ENCODE measurements around the gene LRP8.

The LRP8 gene

DNA sequence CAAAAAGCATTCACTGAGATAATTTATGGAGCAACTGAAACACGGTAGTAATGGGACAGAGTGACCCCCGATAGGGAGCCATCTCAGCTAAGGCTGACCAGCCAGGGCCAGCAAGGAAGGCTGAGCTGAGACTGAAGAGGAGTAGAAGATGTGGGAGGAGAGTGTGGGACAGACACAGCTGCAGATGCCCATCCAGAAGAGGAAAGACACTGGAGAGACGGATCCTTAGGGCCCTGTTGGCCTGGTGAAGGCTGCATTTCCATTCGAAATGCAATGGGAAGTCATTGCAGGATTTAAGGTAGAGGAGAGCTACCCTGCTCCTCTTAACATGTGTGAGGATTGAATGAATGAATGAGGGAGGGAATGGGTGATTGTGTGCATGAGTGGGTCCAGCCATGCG, 44.0 kb upstream of the LRP8 start:
- DNase-seq (ENCODE audit: extremely low read depth, low read depth), result no peak
- TF ChIP-seq, protein P1, sequence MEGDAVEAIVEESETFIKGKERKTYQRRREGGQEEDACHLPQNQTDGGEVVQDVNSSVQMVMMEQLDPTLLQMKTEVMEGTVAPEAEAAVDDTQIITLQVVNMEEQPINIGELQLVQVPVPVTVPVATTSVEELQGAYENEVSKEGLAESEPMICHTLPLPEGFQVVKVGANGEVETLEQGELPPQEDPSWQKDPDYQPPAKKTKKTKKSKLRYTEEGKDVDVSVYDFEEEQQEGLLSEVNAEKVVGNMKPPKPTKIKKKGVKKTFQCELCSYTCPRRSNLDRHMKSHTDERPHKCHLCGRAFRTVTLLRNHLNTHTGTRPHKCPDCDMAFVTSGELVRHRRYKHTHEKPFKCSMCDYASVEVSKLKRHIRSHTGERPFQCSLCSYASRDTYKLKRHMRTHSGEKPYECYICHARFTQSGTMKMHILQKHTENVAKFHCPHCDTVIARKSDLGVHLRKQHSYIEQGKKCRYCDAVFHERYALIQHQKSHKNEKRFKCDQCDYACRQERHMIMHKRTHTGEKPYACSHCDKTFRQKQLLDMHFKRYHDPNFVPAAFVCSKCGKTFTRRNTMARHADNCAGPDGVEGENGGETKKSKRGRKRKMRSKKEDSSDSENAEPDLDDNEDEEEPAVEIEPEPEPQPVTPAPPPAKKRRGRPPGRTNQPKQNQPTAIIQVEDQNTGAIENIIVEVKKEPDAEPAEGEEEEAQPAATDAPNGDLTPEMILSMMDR (IDR thresholded peaks at IDR 0.05; ENCODE audit: low read depth, low read length), result no peak

DNA sequence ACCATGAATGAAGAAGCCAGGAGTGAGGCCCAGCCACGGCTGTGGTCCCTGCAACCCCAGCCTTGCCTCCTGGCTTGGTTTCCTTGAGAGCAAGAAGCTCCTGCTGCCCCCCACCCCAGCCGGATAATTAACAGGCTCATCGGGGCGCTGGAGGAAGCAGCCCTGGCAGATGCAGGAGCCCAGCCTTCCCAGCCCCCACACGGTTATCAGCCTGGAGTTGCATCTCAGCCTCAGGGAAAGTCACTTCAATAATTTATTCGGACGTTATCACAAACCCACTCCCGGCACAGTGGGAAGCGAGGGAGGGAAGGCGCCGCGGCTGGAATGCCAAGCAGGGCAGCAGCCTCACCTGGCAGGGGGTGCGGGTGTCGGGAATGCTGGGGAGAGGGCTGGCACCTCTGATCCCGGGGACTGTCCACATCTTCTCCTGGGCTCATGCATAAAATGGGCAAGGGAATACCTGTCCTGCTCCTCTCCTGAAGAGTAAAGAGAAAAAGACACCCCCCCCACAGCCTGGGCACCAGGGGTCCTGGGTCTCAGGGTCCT, 43.3 kb upstream of the LRP8 start:
- no peak for DNase-seq (ENCODE audit: extremely low read depth, low read depth)
- TF ChIP-seq, protein P1 (IDR thresholded peaks at IDR 0.05; ENCODE audit: low read depth, low read length), result no peak

DNA sequence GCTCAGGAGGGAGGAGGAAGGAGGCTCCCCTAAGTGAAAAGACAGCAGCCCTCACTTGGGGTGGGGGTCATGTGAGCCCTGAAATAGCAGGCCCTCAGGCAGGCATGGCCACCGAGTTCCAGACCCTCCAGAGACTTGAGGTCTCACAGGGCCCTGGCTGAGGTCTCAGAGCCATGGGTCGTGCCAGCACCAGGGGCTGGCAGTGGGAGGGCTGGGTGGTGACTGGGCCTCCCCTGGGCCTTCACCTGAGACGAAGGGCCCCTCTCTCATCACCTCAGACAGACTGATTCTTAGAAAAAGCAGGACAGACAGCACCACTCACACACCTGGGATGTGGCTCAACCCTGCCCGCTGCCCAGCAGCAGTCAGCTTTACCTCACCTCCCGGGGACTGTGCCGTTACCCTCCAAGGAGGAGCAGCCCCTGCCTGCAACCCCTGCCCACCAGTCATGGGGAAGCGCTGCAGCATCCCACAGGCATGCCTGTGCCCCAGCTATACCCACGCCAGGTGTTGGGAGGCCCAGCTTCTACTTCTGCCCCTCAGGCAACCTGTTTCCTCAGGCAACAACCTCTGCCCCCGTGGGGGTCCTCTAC, 42.6 kb upstream of the LRP8 start:
- DNase-seq (ENCODE audit: extremely low read depth, low read depth), result no peak
- TF ChIP-seq, protein P1 (IDR thresholded peaks at IDR 0.05; ENCODE audit: low read depth, low read length), result no peak

DNA sequence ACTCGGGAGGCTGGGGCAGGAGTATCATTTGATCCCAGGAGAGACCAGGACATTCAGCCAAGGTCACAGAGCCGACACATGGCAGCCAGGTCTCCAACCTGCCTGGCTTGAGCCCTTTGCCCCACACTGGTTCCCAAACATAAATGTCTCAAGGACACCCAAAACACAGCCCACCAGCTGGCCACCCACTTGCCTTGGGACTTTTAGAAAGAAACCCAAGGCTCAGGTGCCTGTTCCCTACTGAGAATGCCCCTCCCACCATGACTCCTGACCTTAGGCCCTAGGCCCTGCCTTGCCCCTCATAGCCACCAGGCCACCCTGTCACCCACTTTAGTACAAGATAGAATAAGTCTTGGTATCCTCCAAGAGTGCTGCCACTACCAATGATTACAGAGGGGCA, 41.9 kb upstream of the LRP8 start:
- TF ChIP-seq, protein P1 (IDR thresholded peaks at IDR 0.05; ENCODE audit: low read depth, low read length), result no peak
- no peak for DNase-seq (ENCODE audit: extremely low read depth, low read depth)

DNA sequence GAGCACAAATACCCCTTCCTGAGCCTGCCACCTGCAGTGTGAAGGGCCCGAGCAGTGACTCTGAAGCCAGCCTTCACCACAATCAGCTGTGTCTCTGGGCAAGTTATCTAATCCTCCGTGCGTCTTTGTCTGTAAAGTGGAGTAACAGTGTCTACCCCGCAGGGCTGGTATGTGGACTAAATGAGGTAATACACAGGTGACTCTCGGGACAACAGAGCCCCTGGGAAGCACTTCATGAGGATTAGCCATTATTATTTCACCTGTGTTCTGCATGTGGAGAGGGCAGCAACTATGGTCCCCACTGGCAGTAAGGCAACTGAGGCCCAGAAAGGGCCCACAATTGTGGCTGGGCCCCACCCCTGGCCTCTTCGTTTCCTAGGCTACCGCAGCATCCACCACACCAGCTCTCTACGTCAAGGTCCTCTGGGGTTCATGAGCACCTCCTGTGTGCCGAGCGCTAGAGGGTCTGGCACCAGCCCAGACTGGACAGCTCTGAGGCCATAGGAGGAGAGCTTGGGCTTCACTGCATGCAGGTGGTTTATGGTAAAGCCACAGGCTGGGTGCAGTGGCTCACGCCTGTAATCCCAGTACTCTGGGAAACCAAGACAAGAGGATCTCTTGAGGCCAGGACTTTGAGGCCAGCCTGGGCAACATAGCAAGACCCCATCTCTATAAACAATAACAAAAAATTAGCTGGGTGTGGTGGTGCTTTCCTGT, 41.3 kb upstream of the LRP8 start:
- TF ChIP-seq, protein P1 (IDR thresholded peaks at IDR 0.05; ENCODE audit: low read depth, low read length), result no peak
- no peak for DNase-seq (ENCODE audit: extremely low read depth, low read depth)

DNA sequence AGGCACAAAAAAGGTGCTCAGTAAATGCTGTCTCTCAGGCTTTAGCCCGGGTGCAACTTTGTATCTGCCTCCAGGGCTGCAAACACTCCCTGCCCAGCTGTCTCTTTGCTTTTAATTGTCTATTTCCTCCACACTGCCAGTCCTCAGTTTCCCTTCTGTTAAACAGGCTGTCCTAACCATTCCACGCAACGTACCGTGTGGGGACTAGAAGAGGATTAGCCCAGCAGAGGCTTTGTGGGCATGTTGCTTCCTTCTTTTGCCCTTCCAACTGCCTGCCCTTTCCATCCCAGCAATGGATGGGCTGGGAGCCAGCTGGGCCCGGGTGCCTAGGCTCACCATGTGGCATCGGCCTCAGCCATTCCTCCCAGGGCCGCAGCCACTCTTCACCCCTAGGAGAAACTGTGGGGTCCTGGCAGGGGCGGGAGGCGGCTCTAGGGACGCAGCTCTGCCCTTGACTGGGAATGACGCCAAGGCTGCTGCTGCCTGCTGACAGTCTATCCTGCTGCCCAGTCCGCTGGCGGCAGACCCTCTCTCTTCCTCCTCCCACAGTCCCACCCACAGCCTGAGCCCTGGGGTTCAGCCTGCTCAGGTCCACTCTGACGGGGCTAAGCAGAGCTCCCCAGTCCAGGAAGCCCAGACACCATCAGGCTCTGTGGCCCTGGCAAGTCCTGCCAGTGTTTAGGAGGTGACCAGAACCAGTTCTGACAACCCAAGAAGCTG, 40.6 kb upstream of the LRP8 start:
- TF ChIP-seq, protein P1 (IDR thresholded peaks at IDR 0.05; ENCODE audit: low read depth, low read length), result no peak
- no peak for DNase-seq (ENCODE audit: extremely low read depth, low read depth)

All from AG09319 (cell line).